HepG2 (cell line): ENCODE measurements around the gene AGAP1. TPM values are rescaled to one million over a fixed set of nuclear protein-coding genes. Genes with fewer than 3 reads are reported as not detected.

Source experiments
- ATAC-seq: fragments of 200-7000 bp; cut with Tn5 transposase; 3 replicates; pipeline ENCODE4 v1.9.1; 2020; ENCODE audit warnings: mild to moderate bottlenecking, moderate library complexity
- BruUV-seq: library from RNA; stranded (reverse); fragments of 400-500 nt; replicated peaks from 2 replicates; lab custom pipeline; 2021; lab: Mats Ljungman, UMichigan
- CTCF ChIA-PET: fragments of 300-600 bp; formaldehyde crosslinking; extraction: SDS; loops from one replicate; lab custom pipeline; 2021; ENCODE audit warnings: low total read pairs, inconsistent platforms, low intra/inter-chr PET ratio; lab: Yijun Ruan, JAX
- POLR2A ChIA-PET: fragments of 350-600 bp; sonication (Branson Sonifier 250); formaldehyde crosslinking; loops from one replicate; lab custom pipeline; 2020; ENCODE audit warnings: antibody characterized with exemption, inconsistent platforms; lab: Yijun Ruan, JAX
- DNase-seq: peaks from one replicate; pipeline ENCODE4 v3.0.0-alpha.2; 2015; ENCODE audit warnings: low spot score
- FAIRE-seq: peaks from 3 replicates; lab custom pipeline; 2011; peaks lifted over from hg19 to GRCh38; lab: Jason Lieb, UNC
- H2AFZ ChIP-seq: one replicate; pipeline ENCODE4 v1.6.1; 2011; ENCODE audit warnings: low read length, inconsistent platforms
- H3K27ac ChIP-seq: fragments of 300-600 bp; 3 replicates; pipeline ENCODE4 v1.8.0; 2011; ENCODE audit warnings: mixed run types, mild to moderate bottlenecking, mixed read lengths, low read length, inconsistent platforms; ENCODE audit not compliant: insufficient read depth; ENCODE audit errors: extremely low read length
- H3K27me3 ChIP-seq, 2 experiments: fragments of 200-600 bp in 1 of 2; 2 replicates in 1 of 2; 3 replicates in 1 of 2; pipeline versions ENCODE4 v1.6.0 to v1.8.0; 2011; ENCODE audit warnings: low read length in 2 of 2, mild to moderate bottlenecking in 2 of 2, moderate library complexity in 2 of 2, inconsistent platforms in 1 of 2; ENCODE audit not compliant: insufficient read depth in 2 of 2, control insufficient read depth in 1 of 2
- H3K36me3 ChIP-seq, 2 experiments: fragments of 200-600 bp in 1 of 2; replicated peaks in 1 of 2; 2 replicates in 1 of 2; 3 replicates in 1 of 2; pipeline versions ENCODE4 v1.5.1 to v1.8.0; 2011; ENCODE audit warnings: low read length in 2 of 2, inconsistent platforms in 1 of 2; ENCODE audit not compliant: insufficient read depth in 2 of 2, control insufficient read depth in 1 of 2
- H3K4me1 ChIP-seq: 2 replicates; pipeline ENCODE4 v1.5.1; 2012; ENCODE audit warnings: low read length, inconsistent platforms; ENCODE audit not compliant: insufficient read depth
- H3K4me2 ChIP-seq: 2 replicates; pipeline ENCODE4 v1.6.0; 2011; ENCODE audit warnings: low read depth, low read length, inconsistent platforms
- H3K4me3 ChIP-seq, 3 experiments: fragments of 200-600 bp in 1 of 3; sonication (generic), shearing (Covaris generic) in 1 of 3; replicated peaks in 1 of 3; 2 replicates each; pipeline ENCODE4 v1.5.1; 2011 to 2016; ENCODE audit warnings: low read length in 3 of 3, inconsistent platforms in 2 of 3, low read depth in 2 of 3, mild to moderate bottlenecking in 2 of 3, control low read depth in 1 of 3, mixed read lengths in 1 of 3; ENCODE audit not compliant: insufficient read depth in 1 of 3
- H3K79me2 ChIP-seq: one replicate; pipeline ENCODE4 v1.6.1; 2011; ENCODE audit warnings: low read length, inconsistent platforms; ENCODE audit not compliant: insufficient read depth
- H3K9ac ChIP-seq: 2 replicates; pipeline ENCODE4 v1.6.0; 2011; ENCODE audit warnings: mild to moderate bottlenecking, low read depth, low read length, inconsistent platforms; ENCODE audit not compliant: insufficient read depth
- H3K9me3 ChIP-seq: 2 replicates; pipeline ENCODE4 v1.5.1; 2012; ENCODE audit warnings: mild to moderate bottlenecking, low read length
- H4K20me1 ChIP-seq: 2 replicates; pipeline ENCODE4 v1.6.0; 2011; ENCODE audit warnings: inconsistent platforms, mild to moderate bottlenecking, low read length, moderate library complexity; ENCODE audit not compliant: insufficient read depth
- CC2D1A ChIP-seq: sonication (generic); formaldehyde crosslinking; IDR thresholded peaks from 2 replicates; pipeline ENCODE4 v1.8.1; 2023; ENCODE audit warnings: mild to moderate bottlenecking, missing genetic modification reagents
- DPF2 ChIP-seq: sonication (generic); formaldehyde crosslinking; IDR thresholded peaks from 2 replicates; pipeline ENCODE4 v1.4.0; 2020; ENCODE audit warnings: mild to moderate bottlenecking, low read depth, missing genetic modification reagents, borderline replicate concordance
- HNRNPH1 ChIP-seq: fragments of 200-400 bp; formaldehyde crosslinking; optimal IDR thresholded peaks from 2 replicates; pipeline ENCODE3; 2017; ENCODE audit warnings: mild to moderate bottlenecking, low read depth, low read length
- MBNL3 ChIP-seq: fragments of 250-450 bp; sonication (Bioruptor Pico); conservative IDR thresholded peaks from 2 replicates; pipeline ENCODE4 v1.8.0; 2022; ENCODE audit warnings: mild to moderate bottlenecking, inconsistent platforms
- RFXANK ChIP-seq: IDR thresholded peaks from 2 replicates; pipeline ENCODE4 v1.6.1; 2016
- TBL1XR1 ChIP-seq: fragments of 150-350 bp; IDR thresholded peaks from 2 replicates; pipeline ENCODE4 v1.6.1; 2014; ENCODE audit warnings: borderline replicate concordance, low read length; ENCODE audit not compliant: partially characterized antibody
- TRIM24 ChIP-seq: sonication (generic); formaldehyde crosslinking; IDR thresholded peaks from 2 replicates; pipeline ENCODE4 v1.8.0; 2022; ENCODE audit warnings: mild to moderate bottlenecking, missing genetic modification reagents
- ZNF124 ChIP-seq: sonication (generic); formaldehyde crosslinking; IDR thresholded peaks from 2 replicates; pipeline ENCODE4 v1.4.0; 2020; ENCODE audit warnings: missing genetic modification reagents
- ZNF501 ChIP-seq: sonication (generic); formaldehyde crosslinking; IDR thresholded peaks from 2 replicates; pipeline ENCODE4 v1.5.1; 2020; ENCODE audit warnings: mild to moderate bottlenecking, moderate library complexity, missing genetic modification reagents
- ZNF713 ChIP-seq: sonication (generic); formaldehyde crosslinking; IDR thresholded peaks from 2 replicates; pipeline ENCODE4 v1.4.0; 2020; ENCODE audit warnings: mild to moderate bottlenecking, missing genetic modification reagents
- ZNF781 ChIP-seq: sonication (generic); formaldehyde crosslinking; IDR thresholded peaks from 2 replicates; pipeline ENCODE4 v1.5.1; 2020; ENCODE audit warnings: borderline replicate concordance, mild to moderate bottlenecking, missing genetic modification reagents; ENCODE audit errors: not compliant biosample characterization
- WGBS: methylation state at CpG from one replicate; pipeline ENCODE4 v1.1.6; 2017; ENCODE audit warnings: low lambda C conversion rate; 5-methylcytosine and 5-hydroxymethylcytosine counted together
- in situ Hi-C: cut with HindIII; loops from 2 replicates; pipeline ENCODE4 v1.10.0; 2017; ENCODE audit warnings: low pct_unique_long_range_greater_than_20kb; ENCODE audit not compliant: extremely low pct_ligation_motif_present
- intact Hi-C: fragments of 100-400 bp; cut with micrococcal nuclease; formaldehyde crosslinking; loops from one replicate; pipeline ENCODE4 v1.10.0; 2022; ENCODE audit not compliant: unreplicated experiment
- polyA plus RNA-seq, 8 experiments: library from polyadenylated mRNA; depleted of rRNA in 3 of 8; stranded (reverse) in 7 of 8; unstranded in 1 of 8; fragments of >200 nt; fragmentation: Illumina TruSeq in 4 of 8; extraction: Trizol in 4 of 8; gene quantifications; 2 replicates each; pipeline versions ENCODE4 v1.2.1 to v1.2.3, GENCODE V29; 2011 to 2016; ENCODE audit warnings: low read depth in 4 of 8, missing spikeins in 1 of 8, mixed read lengths in 1 of 8; ENCODE audit not compliant: insufficient read depth in 1 of 8
- total RNA-seq, 5 experiments: library from RNA; depleted of rRNA; stranded (reverse); fragments of >200 nt; fragmentation: Illumina TruSeq; extraction: Trizol; gene quantifications; 2 replicates each; pipeline ENCODE4 v1.2.3, GENCODE V29; 2016; ENCODE audit warnings: low read depth in 1 of 5

The AGAP1 gene
- total and polyA plus RNA-seq, 2 of the 13 experiments (the other 11 are each of a cell fraction or from before 2014, with no cell fraction given): 21.2 to 32.7 TPM

GRCh38 chr2:235569837-235570236 is 76.0 kb downstream of the AGAP1 start:
- H3K27me3 ChIP-seq: no peaks in the 10 kb centered on the region
- no TSS peak for BruUV-seq
- H2AFZ ChIP-seq: no peak overlapping the region
- CTCF ChIA-PET: no interaction called here
- intact Hi-C loops: no loop called here
- no peak overlapping the region for H3K4me3 ChIP-seq
- TF ChIP-seq TBL1XR1 (no peak), ZNF713 (CRISPR knock-in tag) (no peak), MBNL3 (no peak), DPF2 (CRISPR knock-in tag) (no peak), ZNF501 (no peak)
- TF ChIP-seq, all 625 proteins: peak for 0
- Histone ChIP-seq H3K79me2 (peaks cover 60% of the 10 kb centered on the region), H3K9me3 (peaks cover 11% of the 10 kb centered on the region), H3K4me1 (peaks cover 16% of the 10 kb centered on the region; the same call in 1 of the 2 replicates), H3K4me2 (no peak overlapping the region), H3K9ac (no peak overlapping the region), H3K36me3 (peaks cover 0 to 6% of the 10 kb centered on the region in 2 experiments; a peak in 2 of 5 replicates), H4K20me1 (peaks cover 13% of the 10 kb centered on the region), H3K27ac (no peak overlapping the region)
- POLR2A ChIA-PET: no interaction called here
- 93% methylated on average over 7 of the region's 7 CpGs for WGBS
- in situ Hi-C loops: no loop called here
- no peak for FAIRE-seq
- no peak for DNase-seq
- no peak for ATAC-seq

GRCh38 chr2:235570256-235570655 is 76.4 kb downstream of the AGAP1 start:
- Histone ChIP-seq H3K79me2 (peaks cover 59% of the 10 kb centered on the region), H2AFZ (no peak overlapping the region), H3K9ac (no peak overlapping the region), H3K4me2 (no peak overlapping the region), H3K4me3 (no peak overlapping the region), H3K36me3 (peaks cover 0 to 6% of the 10 kb centered on the region in 2 experiments; a peak in 2 of 5 replicates), H4K20me1 (peaks cover 9% of the 10 kb centered on the region), H3K27me3 (no peaks in the 10 kb centered on the region), H3K9me3 (peaks cover 11% of the 10 kb centered on the region), H3K27ac (no peak overlapping the region)
- in situ Hi-C loops: no loop called here
- 72% methylated on average over 4 of the region's 4 CpGs for WGBS
- no peak for ATAC-seq
- no TSS peak for BruUV-seq
- no peak for FAIRE-seq
- ChIA-PET CTCF (no interaction called here), POLR2A (no interaction called here)
- DNase-seq: peak; percentile 28
- intact Hi-C loops: no loop called here
- TF ChIP-seq RFXANK (CRISPR knock-in tag): no peak
- no peak for TF ChIP-seq HNRNPH1
- no peak for TF ChIP-seq CC2D1A (CRISPR knock-in tag)
- no peak for TF ChIP-seq ZNF781 (CRISPR knock-in tag)
- TF ChIP-seq ZNF124: no peak
- TF ChIP-seq TRIM24 (CRISPR knock-in tag): no peak
- TF ChIP-seq, all 625 proteins: peak for 0
- H3K4me1 ChIP-seq: peaks cover 16% of the 10 kb centered on the region; the same call in 1 of the 2 replicates
